ENCODE data around the gene ZNF534.
A peak's percentile ranks its signal among the peaks of the same experiment; 100 is the strongest.

The ZNF534 gene

DNA sequence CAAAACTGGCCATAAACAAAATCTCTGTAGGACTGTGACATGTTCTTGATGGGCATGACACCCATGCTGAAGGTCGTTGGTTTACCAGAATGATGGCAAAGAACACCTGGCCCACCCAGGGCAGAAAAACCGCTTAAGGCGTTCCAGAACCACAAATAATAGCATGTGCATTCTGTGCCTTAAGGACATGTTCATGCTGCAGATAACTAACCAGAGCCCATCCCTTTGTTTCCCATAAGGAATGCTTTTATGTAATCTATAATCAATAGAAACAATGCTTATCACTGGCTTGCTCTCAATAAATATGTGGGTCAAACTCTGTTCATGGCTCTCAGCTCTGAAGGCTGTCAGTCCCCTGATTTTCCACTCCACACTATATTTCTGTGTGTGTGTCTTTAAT, 13.2 kb downstream of the ZNF534 start:
- Histone ChIP-seq H3K36me3 (replicated peaks) (no peaks in the 10 kb centered on the region), H3K27ac (no peak overlapping the region), H3K4me3 (ENCODE audit: low read depth, low read length) (no peak overlapping the region), H3K27me3 (replicated peaks) (no peaks in the 10 kb centered on the region)
- no peak for DNase-seq
- TF ChIP-seq, protein P1, sequence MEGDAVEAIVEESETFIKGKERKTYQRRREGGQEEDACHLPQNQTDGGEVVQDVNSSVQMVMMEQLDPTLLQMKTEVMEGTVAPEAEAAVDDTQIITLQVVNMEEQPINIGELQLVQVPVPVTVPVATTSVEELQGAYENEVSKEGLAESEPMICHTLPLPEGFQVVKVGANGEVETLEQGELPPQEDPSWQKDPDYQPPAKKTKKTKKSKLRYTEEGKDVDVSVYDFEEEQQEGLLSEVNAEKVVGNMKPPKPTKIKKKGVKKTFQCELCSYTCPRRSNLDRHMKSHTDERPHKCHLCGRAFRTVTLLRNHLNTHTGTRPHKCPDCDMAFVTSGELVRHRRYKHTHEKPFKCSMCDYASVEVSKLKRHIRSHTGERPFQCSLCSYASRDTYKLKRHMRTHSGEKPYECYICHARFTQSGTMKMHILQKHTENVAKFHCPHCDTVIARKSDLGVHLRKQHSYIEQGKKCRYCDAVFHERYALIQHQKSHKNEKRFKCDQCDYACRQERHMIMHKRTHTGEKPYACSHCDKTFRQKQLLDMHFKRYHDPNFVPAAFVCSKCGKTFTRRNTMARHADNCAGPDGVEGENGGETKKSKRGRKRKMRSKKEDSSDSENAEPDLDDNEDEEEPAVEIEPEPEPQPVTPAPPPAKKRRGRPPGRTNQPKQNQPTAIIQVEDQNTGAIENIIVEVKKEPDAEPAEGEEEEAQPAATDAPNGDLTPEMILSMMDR (IDR thresholded peaks at IDR 0.05; ENCODE audit: low read depth, low read length, missing control alignments): no peak
- in situ Hi-C loops (cut with HindIII; ENCODE audit: low pct_ligation_motif_present, low sequenced_read_pairs): no loop called here

DNA sequence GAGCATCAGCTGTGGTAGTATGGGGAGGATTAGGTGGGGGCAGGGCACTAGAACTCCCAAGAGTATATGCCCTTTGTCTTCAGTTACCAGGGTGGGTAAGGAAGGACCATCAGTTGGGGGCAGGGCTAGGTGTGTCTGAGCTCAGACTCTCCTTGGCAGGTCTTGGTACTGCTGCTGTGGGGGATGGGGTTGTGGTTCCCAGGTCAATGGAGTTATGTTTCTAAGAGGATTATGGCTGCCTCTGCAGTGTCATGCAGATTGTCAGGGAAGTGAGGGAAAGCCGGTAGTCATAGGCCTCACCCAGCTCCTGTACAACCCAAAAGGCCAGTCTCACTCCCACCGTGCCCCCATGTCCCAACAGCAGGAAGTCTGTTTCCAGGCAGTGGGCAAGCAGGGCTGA, 15.6 kb downstream of the ZNF534 start:
- TF ChIP-seq, protein P1 (IDR thresholded peaks at IDR 0.05; ENCODE audit: low read depth, low read length, missing control alignments): no peak
- Histone ChIP-seq H3K27me3 (replicated peaks) (no peaks in the 10 kb centered on the region), H3K27ac (no peak overlapping the region), H3K36me3 (replicated peaks) (no peaks in the 10 kb centered on the region), H3K4me3 (ENCODE audit: low read depth, low read length) (no peak overlapping the region)
- no peak for DNase-seq
- in situ Hi-C loops (cut with HindIII; ENCODE audit: low pct_ligation_motif_present, low sequenced_read_pairs): no loop called here

DNA sequence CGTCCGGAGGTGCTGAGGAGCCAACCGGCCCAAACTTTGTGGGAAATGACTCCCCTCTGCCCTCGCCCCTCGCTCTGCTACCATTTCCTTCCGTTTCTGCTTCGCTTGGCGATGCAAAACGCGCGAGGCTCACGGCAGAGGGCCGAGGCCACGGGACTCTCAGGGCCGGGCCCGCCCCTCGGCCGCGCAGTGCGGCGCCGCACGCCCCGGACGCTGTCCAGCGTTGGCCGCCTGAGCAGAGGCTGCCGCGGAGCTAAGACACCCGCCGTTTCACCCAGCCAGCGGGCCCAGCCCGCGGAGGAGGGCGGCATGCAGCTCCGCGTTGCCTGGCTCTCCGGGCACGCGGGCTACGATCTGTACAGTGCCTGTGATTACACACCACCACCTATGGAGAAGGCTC, 22.3 kb downstream of the ZNF534 start:
- Histone ChIP-seq H3K36me3 (replicated peaks) (no peaks in the 10 kb centered on the region), H3K27me3 (replicated peaks) (no peaks in the 10 kb centered on the region), H3K4me3 (ENCODE audit: low read depth, low read length) (no peak overlapping the region), H3K27ac (no peak overlapping the region)
- TF ChIP-seq, protein P1 (IDR thresholded peaks at IDR 0.05; ENCODE audit: low read depth, low read length, missing control alignments): no peak
- DNase-seq: no peak
- in situ Hi-C loops (cut with HindIII; ENCODE audit: low pct_ligation_motif_present, low sequenced_read_pairs): no loop called here

DNA sequence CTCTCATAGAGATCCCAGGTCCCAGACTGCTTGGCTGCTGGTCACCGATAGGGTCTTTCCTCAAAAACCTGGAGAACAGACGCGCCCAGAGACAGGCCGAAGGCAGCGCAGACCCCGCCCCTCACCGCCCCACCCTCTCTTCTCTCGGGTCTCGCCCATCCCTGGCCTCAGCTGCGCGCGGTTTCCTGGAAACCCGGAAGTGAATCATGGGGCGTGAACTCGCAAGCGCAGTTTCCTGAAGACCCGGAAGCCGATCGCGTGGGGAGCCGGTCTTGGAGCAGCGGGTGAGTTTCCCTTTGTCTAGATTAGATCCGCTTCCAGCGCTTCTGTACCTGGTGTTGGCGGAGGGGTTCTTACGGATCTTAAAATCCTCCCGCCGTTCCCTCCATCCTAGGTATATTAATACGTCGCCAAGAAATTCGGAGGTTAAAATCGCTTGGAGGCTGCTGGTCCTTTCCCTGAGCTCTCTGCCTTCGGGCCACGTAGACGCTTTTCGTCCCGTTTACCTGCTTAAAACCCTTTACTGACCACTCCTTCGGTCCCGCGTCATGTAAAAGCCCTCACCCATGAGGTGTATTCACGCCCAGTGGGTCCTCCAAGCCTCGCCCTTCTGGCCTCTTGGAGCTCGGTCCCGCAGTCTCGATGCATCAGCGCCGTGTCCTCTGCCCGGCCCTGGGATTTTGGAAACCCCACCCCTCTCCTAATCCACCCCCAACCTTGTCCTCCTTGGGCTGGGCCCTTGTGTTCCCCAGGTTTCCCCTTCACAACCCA, 24.6 kb downstream of the ZNF534 start, which contains the start of gene ZNF578:
Gene ZNF578 (plus strand): TSS at position 230 of the 771 bp plus-strand sequence. CDS start 48,293 bp downstream, outside the sequence.
- in situ Hi-C loops (cut with HindIII; ENCODE audit: low pct_ligation_motif_present, low sequenced_read_pairs): no loop called here

DNA sequence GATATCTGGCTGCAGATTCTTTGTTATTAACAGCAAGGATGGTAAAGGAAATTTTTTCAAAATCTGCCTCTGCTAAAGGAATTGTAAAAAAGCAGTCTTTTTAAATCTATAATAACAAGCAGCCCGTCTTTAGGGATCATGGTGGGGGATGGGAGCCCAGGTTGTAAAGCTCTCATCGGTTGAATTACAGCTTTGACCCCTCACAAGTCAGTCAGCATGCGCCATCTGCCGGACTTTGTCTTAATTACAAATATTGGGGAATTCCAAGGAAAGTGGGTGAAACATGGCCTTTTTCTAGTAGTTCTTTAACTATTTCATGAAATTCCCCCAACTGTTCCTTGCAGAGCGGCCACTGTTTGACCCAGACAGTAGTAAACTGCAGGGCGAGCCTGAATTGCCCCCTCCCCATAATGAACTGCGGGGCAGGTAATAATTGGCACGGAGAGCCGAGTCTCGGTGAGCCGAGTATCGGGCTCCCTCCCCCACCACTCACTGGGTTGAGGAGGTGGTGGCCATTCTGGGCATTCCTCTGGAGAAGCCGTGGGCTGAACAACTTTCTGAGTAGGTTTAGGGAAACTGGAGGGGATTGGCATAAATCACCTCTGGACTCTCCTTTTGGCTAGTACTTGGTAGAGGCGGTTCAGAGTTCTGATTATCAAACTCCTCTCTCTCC, 36.0 kb downstream of the ZNF534 start:
- no peaks in the 10 kb centered on the region for H3K36me3 ChIP-seq (replicated peaks)
- no peak for DNase-seq
- in situ Hi-C loops (cut with HindIII; ENCODE audit: low pct_ligation_motif_present, low sequenced_read_pairs): no loop called here
- TF ChIP-seq, protein P1 (IDR thresholded peaks at IDR 0.05; ENCODE audit: low read depth, low read length, missing control alignments): no peak
- H3K27me3 ChIP-seq (replicated peaks): no peaks in the 10 kb centered on the region
- no peak overlapping the region for H3K27ac ChIP-seq
- no peak overlapping the region for H3K4me3 ChIP-seq (ENCODE audit: low read depth, low read length)

More for the DNA sequence above, 24.6 kb downstream of the ZNF534 start, which contains the start of gene ZNF578:
- Histone ChIP-seq H3K36me3 (replicated peaks) (peaks cover 4% of the 10 kb centered on the region), H3K27me3 (replicated peaks) (no peaks in the 10 kb centered on the region), H3K4me3 (ENCODE audit: low read depth, low read length) (peak within 1 kb of the TSS; percentile 74), H3K27ac (no peak within 1 kb of the TSS)
- TF ChIP-seq, protein P1 (IDR thresholded peaks at IDR 0.05; ENCODE audit: low read depth, low read length, missing control alignments): no peak
- DNase-seq: peak; percentile 81
